ENCODE measurements around the gene DSTYK. TPM values are rescaled to one million over a fixed set of nuclear protein-coding genes. Genes with fewer than 3 reads are reported as not detected.

The DSTYK gene
- polyA plus RNA-seq, 1 experiment = 16.7 TPM

DNA sequence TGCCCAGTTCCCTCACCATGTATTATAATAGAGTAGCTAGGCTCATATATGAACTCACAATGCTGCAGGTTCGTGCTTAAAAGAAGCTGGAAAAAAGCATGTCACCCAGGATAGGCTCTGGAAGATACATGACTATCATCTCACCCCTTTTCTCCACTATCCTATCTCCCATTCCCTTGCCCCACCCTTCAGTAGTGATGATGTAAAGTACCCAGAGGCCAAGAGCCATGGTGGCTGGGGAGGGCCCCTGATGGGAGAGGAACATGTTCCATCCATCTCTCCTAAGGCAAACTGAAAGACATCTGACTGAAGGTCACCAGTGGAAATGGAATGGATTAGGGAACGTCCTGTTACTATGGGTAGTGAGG lies 69.4 kb downstream of the DSTYK start:
- H3K4me3 ChIP-seq (ENCODE audit: low read depth, low read length) = no peak overlapping the region
- no peak overlapping the region for H3K27ac ChIP-seq (ENCODE audit: low read depth, low read length)
- no peaks in the 10 kb centered on the region for H3K9me3 ChIP-seq (ENCODE audit: control insufficient read depth, insufficient read depth, low read length)
- TF ChIP-seq, protein P1, sequence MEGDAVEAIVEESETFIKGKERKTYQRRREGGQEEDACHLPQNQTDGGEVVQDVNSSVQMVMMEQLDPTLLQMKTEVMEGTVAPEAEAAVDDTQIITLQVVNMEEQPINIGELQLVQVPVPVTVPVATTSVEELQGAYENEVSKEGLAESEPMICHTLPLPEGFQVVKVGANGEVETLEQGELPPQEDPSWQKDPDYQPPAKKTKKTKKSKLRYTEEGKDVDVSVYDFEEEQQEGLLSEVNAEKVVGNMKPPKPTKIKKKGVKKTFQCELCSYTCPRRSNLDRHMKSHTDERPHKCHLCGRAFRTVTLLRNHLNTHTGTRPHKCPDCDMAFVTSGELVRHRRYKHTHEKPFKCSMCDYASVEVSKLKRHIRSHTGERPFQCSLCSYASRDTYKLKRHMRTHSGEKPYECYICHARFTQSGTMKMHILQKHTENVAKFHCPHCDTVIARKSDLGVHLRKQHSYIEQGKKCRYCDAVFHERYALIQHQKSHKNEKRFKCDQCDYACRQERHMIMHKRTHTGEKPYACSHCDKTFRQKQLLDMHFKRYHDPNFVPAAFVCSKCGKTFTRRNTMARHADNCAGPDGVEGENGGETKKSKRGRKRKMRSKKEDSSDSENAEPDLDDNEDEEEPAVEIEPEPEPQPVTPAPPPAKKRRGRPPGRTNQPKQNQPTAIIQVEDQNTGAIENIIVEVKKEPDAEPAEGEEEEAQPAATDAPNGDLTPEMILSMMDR (IDR thresholded peaks at IDR 0.05; ENCODE audit: low read depth, low read length) = no peak
- DNase-seq (ENCODE audit: low read depth, low spot score) = no peak
- H3K27me3 ChIP-seq (ENCODE audit: control insufficient read depth, insufficient read depth, low read length) = no peaks in the 10 kb centered on the region
- ChIA-PET POLR2A (interaction anchor here (1.0 to 1.3 kb wide), 2 partner anchors 20 to 108 kb away, joined by 3 to 9 read pairs; partner anchors contain the start of gene RBBP5), CTCF (interaction anchor here (0.6 to 4.6 kb wide), 31 partner anchors 9 to 194 kb away, joined by 3 to 62 read pairs (median 8); partner anchors contain the start of genes RBBP5 and TMCC2)

DNA sequence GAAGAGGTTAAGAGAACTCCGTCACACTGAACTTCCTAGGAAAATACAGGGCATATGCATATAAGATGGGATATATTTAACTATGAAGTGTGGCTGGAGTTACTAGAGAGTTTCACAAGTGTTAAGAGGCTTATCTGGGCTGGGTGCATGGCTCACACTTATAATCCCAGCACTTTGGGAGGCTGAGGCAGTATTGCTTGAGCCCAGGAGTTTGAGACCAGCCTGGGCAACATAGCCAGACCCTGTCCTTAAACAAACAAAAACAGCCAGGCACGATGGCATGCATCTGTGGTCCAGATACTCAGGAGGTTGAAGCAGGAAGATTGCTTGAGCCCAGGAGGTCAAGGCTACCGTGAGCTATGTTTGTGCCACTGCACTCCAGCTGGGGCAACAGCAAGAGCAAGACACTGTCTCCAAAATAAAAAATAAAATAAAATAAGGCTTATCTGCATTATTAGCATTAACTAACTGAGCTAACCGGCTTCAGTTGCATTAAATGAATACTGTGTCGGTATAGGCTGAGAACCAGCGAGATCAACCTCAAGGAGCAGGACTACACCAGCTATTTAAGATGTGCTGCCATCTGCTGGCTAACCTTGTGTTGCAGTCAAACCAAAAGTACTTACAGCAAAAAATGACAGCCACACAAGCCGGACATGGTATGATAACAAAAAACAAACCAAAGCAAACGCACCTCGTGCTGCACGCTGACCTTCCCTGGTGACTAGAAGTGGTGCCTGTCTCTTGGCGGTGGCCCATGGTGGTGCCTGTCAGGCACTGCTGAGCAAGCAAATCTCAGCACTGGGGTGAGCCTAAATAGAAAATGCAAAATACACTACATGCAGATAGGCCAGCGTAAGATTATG lies 70.0 kb downstream of the DSTYK start:
- H3K27ac ChIP-seq (ENCODE audit: low read depth, low read length) = no peak overlapping the region
- DNase-seq (ENCODE audit: low read depth, low spot score) = peak; percentile 69
- TF ChIP-seq, protein P1 (IDR thresholded peaks at IDR 0.05; ENCODE audit: low read depth, low read length) = peak; percentile 84
- H3K9me3 ChIP-seq (ENCODE audit: control insufficient read depth, insufficient read depth, low read length) = no peaks in the 10 kb centered on the region
- no peak overlapping the region; the same call in 1 of the 2 replicates for H3K4me3 ChIP-seq (ENCODE audit: low read depth, low read length)
- POLR2A ChIA-PET = interaction anchor here (1.0 to 1.3 kb wide), 2 partner anchors 20 to 109 kb away, joined by 3 to 9 read pairs; partner anchors contain the start of gene RBBP5
- H3K27me3 ChIP-seq (ENCODE audit: control insufficient read depth, insufficient read depth, low read length) = no peaks in the 10 kb centered on the region
- CTCF ChIA-PET = interaction anchor here (0.6 to 4.6 kb wide), 46 partner anchors 9 to 692 kb away, joined by 3 to 62 read pairs (median 6); partner anchors contain the start of genes RBBP5 and TMCC2

DNA sequence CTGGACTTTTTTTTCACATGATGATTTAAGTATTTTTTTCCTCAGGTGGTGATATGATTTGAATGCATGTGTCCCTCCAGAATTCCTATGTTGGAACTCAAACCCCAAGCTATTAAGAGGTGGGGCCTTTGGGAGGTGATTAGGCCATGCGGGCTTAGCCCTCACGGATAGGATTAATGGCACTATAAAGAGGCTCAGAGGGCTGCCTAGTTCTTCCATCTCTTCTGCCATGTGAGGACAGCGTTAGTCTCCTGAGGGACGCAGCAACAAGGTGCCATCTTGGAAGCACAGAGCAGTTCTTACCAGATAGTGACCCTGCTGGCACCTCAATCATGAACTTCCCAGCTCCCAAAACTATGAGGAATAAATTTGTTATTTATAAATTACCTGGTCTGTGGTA lies 71.4 kb downstream of the DSTYK start:
- Histone ChIP-seq H3K4me3 (ENCODE audit: low read depth, low read length) (no peak overlapping the region), H3K9me3 (ENCODE audit: control insufficient read depth, insufficient read depth, low read length) (no peaks in the 10 kb centered on the region), H3K27ac (ENCODE audit: low read depth, low read length) (no peak overlapping the region), H3K27me3 (ENCODE audit: control insufficient read depth, insufficient read depth, low read length) (no peaks in the 10 kb centered on the region)
- ChIA-PET CTCF (interaction anchor here (1.6 to 3.8 kb wide), 6 partner anchors 7 to 164 kb away, joined by 11 to 62 read pairs (median 20); no protein-coding TSS in a partner anchor), POLR2A (no interaction called here)
- TF ChIP-seq, protein P1 (IDR thresholded peaks at IDR 0.05; ENCODE audit: low read depth, low read length) = no peak
- DNase-seq (ENCODE audit: low read depth, low spot score) = no peak

DNA sequence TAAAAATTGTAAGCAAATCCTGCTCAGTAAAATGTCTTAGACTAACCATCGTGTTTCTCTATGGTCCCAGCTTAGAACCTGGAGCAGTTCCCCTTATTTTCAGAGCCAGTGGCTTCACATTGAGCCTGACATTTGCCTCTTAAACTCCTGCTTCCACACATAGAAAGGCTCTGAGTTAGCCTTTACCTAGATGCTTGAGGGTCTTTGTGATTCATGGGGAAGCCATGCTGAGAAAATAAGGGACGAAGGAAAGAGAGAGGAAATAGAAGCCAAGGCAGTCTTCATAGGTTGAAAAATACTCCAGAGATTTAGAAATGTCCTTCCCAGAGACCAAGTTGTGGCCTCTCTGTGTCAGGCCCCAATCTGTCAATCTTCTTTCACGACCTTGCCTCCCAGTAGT lies 73.6 kb downstream of the DSTYK start:
- H3K27ac ChIP-seq (ENCODE audit: low read depth, low read length) = no peak overlapping the region
- no peaks in the 10 kb centered on the region for H3K27me3 ChIP-seq (ENCODE audit: control insufficient read depth, insufficient read depth, low read length)
- no peak overlapping the region for H3K4me3 ChIP-seq (ENCODE audit: low read depth, low read length)
- POLR2A ChIA-PET = no interaction called here
- H3K9me3 ChIP-seq (ENCODE audit: control insufficient read depth, insufficient read depth, low read length) = no peaks in the 10 kb centered on the region
- DNase-seq (ENCODE audit: low read depth, low spot score) = no peak
- TF ChIP-seq, protein P1 (IDR thresholded peaks at IDR 0.05; ENCODE audit: low read depth, low read length) = no peak
- CTCF ChIA-PET = no interaction called here

DNA sequence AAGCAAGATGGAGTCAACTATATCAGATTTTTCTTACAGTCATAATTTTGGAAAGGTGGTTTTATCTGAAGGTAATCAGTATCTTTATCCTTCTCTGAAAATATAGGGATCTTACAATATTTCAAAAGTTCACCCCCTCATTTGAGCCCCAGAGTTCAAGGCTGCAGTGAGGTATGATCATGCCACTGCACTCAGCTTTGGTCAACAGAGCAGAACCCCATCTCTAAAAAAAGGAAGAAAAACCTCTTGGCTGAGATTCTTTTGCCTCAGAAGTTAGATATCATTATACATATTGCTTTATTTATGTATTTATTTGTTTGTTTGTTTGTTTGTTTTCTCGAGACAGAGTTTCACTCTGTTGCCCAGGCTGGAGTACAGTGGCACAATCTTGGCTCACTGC lies 78.2 kb downstream of the DSTYK start:
- CTCF ChIA-PET = interaction anchor here (0.5 to 2.7 kb wide), 3 partner anchors 8 to 72 kb away, joined by 3 to 11 read pairs (median 5); no protein-coding TSS in a partner anchor
- no peak for DNase-seq (ENCODE audit: low read depth, low spot score)
- Histone ChIP-seq H3K9me3 (ENCODE audit: control insufficient read depth, insufficient read depth, low read length) (no peaks in the 10 kb centered on the region), H3K27ac (ENCODE audit: low read depth, low read length) (no peak overlapping the region), H3K27me3 (ENCODE audit: control insufficient read depth, insufficient read depth, low read length) (no peaks in the 10 kb centered on the region), H3K4me3 (ENCODE audit: low read depth, low read length) (no peak overlapping the region)
- TF ChIP-seq, protein P1 (IDR thresholded peaks at IDR 0.05; ENCODE audit: low read depth, low read length) = no peak
- POLR2A ChIA-PET = no interaction called here

Measured in AG04450 (cell line).